ENCODE data around the gene RIMBP2. TPM values are rescaled to one million over a fixed set of nuclear protein-coding genes. Genes with fewer than 3 reads are reported as not detected.

The RIMBP2 gene
- total and polyA plus RNA-seq, 2 donors (not counting 1 experiment from before 2014, with no cell fraction given), result 0.17 TPM; not detected in 1

- Histone ChIP-seq H3K9me3 (ENCODE audit: control insufficient read depth, insufficient read depth, low read depth, low read length) (no peaks in the 10 kb centered on the region), H3K9ac (ENCODE audit: insufficient read depth, low read length) (no peak overlapping the region), H3K4me2 (ENCODE audit: extremely low read depth, insufficient read depth, low read length) (no peak overlapping the region), H3K27ac (ENCODE audit: insufficient read depth, low read length) (no peak overlapping the region), H3K36me3 (ENCODE audit: control insufficient read depth, insufficient read depth, low read length) (no peaks in the 10 kb centered on the region), H4K20me1 (ENCODE audit: control insufficient read depth, extremely low read depth, insufficient read depth, low read length) (no peaks in the 10 kb centered on the region), H3K27me3 (ENCODE audit: control insufficient read depth, insufficient read depth, low read length) (no peaks in the 10 kb centered on the region), H3K4me3 (replicated peaks in 1 of 4; ENCODE audit: control extremely low read depth in 1 of 4, insufficient read depth in 1 of 4, low read depth in 3 of 4, low read length in 4 of 4) (no peak overlapping the region), H3K79me2 (ENCODE audit: control insufficient read depth, insufficient read depth, low read length) (no peaks in the 10 kb centered on the region), H2AFZ (ENCODE audit: low read length) (no peak overlapping the region), H3K4me1 (ENCODE audit: control insufficient read depth, extremely low read depth, insufficient read depth, low read length) (no peaks in the 10 kb centered on the region)
- no peak for TF ChIP-seq CTCF (conservative IDR thresholded peaks at IDR 0.05 in 1 of 2, IDR thresholded peaks at IDR 0.05 in 1 of 2; ENCODE audit: low read depth in 1 of 2, low read length in 2 of 2)
- no peak for TF ChIP-seq EZH2 (IDR thresholded peaks at IDR 0.05; ENCODE audit: low read length, missing control alignments)
- no peak for DNase-seq (ENCODE audit: low read depth in 2 of 2)
Observed at GRCh38 chr12:130546494-130546893, 169.6 kb downstream of the RIMBP2 start.

DNA sequence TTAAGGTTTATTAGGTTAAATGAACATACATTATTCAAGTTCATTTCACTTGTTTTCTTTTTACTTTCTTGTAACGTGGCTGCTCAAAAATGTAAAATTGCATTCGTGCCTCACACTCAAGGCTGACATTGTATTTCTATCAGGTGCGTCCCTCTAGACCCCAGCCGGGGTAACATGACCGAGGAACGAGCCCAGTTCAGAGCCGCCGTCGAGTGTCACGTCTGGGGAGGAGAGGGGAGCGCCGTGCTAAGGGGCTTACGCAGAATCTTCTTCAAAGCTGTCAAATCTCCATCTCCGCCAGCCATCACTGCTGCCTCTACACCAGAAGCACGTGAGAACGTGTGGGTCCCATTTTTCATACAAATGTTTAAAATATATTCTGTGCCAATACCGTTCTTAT is 170.6 kb downstream of the RIMBP2 start:
- Histone ChIP-seq H3K4me3 (replicated peaks in 1 of 4; ENCODE audit: control extremely low read depth in 1 of 4, insufficient read depth in 1 of 4, low read depth in 3 of 4, low read length in 4 of 4) (no peak overlapping the region), H3K36me3 (ENCODE audit: control insufficient read depth, insufficient read depth, low read length) (no peaks in the 10 kb centered on the region), H3K4me1 (ENCODE audit: control insufficient read depth, extremely low read depth, insufficient read depth, low read length) (no peaks in the 10 kb centered on the region), H3K9ac (ENCODE audit: insufficient read depth, low read length) (no peak overlapping the region), H2AFZ (ENCODE audit: low read length) (no peak overlapping the region), H3K27ac (ENCODE audit: insufficient read depth, low read length) (no peak overlapping the region), H3K79me2 (ENCODE audit: control insufficient read depth, insufficient read depth, low read length) (no peaks in the 10 kb centered on the region), H4K20me1 (ENCODE audit: control insufficient read depth, extremely low read depth, insufficient read depth, low read length) (no peaks in the 10 kb centered on the region), H3K9me3 (ENCODE audit: control insufficient read depth, insufficient read depth, low read depth, low read length) (no peaks in the 10 kb centered on the region), H3K4me2 (ENCODE audit: extremely low read depth, insufficient read depth, low read length) (no peak overlapping the region), H3K27me3 (ENCODE audit: control insufficient read depth, insufficient read depth, low read length) (no peaks in the 10 kb centered on the region)
- no peak for DNase-seq (ENCODE audit: low read depth in 2 of 2)
- no peak for TF ChIP-seq EZH2 (IDR thresholded peaks at IDR 0.05; ENCODE audit: low read length, missing control alignments)
- no peak for TF ChIP-seq CTCF (conservative IDR thresholded peaks at IDR 0.05 in 1 of 2, IDR thresholded peaks at IDR 0.05 in 1 of 2; ENCODE audit: low read depth in 1 of 2, low read length in 2 of 2)

DNA sequence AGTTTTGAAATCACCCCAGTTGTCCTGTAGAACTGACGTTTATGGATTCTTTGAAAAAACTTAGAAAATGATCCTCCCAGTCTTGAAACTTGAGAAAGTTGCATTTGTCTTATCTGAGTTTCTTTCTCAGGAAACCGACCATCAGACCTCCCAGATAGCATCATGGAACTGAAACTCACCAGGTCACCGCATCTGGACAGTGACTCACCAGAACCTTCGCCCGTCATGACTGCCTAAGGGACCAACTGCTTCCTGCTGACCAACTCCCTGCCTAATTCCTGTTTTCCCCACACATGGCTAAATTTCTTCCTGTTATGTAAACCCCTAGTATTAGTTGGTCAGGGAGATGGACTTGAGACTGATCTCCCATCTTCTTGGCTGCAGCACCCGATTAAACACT is 175.7 kb downstream of the RIMBP2 start:
- H3K9ac ChIP-seq (ENCODE audit: insufficient read depth, low read length), result no peak overlapping the region
- H3K27ac ChIP-seq (ENCODE audit: insufficient read depth, low read length), result no peak overlapping the region
- no peaks in the 10 kb centered on the region for H4K20me1 ChIP-seq (ENCODE audit: control insufficient read depth, extremely low read depth, insufficient read depth, low read length)
- no peak overlapping the region for H3K4me3 ChIP-seq (replicated peaks in 1 of 4; ENCODE audit: control extremely low read depth in 1 of 4, insufficient read depth in 1 of 4, low read depth in 3 of 4, low read length in 4 of 4)
- no peaks in the 10 kb centered on the region for H3K9me3 ChIP-seq (ENCODE audit: control insufficient read depth, insufficient read depth, low read depth, low read length)
- DNase-seq (ENCODE audit: low read depth in 2 of 2), result no peak
- H2AFZ ChIP-seq (ENCODE audit: low read length), result no peak overlapping the region
- no peaks in the 10 kb centered on the region for H3K27me3 ChIP-seq (ENCODE audit: control insufficient read depth, insufficient read depth, low read length)
- H3K4me1 ChIP-seq (ENCODE audit: control insufficient read depth, extremely low read depth, insufficient read depth, low read length), result no peaks in the 10 kb centered on the region
- no peaks in the 10 kb centered on the region for H3K36me3 ChIP-seq (ENCODE audit: control insufficient read depth, insufficient read depth, low read length)
- no peaks in the 10 kb centered on the region for H3K79me2 ChIP-seq (ENCODE audit: control insufficient read depth, insufficient read depth, low read length)
- TF ChIP-seq CTCF (conservative IDR thresholded peaks at IDR 0.05 in 1 of 2, IDR thresholded peaks at IDR 0.05 in 1 of 2; ENCODE audit: low read depth in 1 of 2, low read length in 2 of 2), result no peak
- no peak for TF ChIP-seq EZH2 (IDR thresholded peaks at IDR 0.05; ENCODE audit: low read length, missing control alignments)
- no peak overlapping the region for H3K4me2 ChIP-seq (ENCODE audit: extremely low read depth, insufficient read depth, low read length)

Data from fibroblast of lung (primary cell).